ENCODE measurements around the gene BTBD2. TPM values are rescaled to one million over a fixed set of nuclear protein-coding genes. Genes with fewer than 3 reads are reported as not detected.
A peak's percentile ranks its signal among the peaks of the same experiment; 100 is the strongest.

The BTBD2 gene
- total and polyA plus RNA-seq, 10 of the 15 experiments (the other 5 are each of a cell fraction or from before 2014, with no cell fraction given): 0.13 to 66.2 (median 10.4) TPM

DNA sequence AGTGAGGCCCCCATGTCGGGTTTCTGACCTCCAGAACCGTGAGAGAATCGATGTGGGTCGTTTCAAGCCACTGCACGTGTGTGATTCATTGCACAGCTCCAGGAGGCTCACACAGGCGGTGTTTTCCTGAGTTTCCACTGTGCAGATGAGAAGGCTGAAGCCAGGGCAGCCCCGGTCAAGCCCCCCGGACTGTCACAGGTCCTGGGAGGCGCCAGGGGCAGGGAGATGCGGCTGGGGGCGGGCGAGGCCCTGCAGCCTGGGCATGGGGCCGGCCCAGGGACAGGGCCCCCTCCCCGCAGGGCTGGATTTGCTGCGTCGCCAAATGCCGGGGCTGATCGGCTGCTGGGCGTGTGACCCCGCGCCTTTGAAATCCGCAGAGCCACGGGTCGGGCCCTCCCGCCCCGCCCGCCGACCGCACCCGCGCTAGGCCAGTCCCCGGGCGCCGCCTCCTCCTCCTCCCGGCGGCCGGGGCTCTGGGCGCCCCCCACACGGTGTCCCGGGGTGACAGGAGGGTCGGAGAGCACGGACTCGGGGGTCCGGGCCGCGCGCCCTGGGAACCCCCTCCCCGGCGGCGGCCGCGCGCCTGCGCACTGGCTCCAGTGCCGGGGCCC lies 45.5 kb upstream of the BTBD2 start:
- in situ Hi-C loops (cut with MboI): no loop called here
- ChIA-PET RAD21 (ENCODE audit: unreplicated experiment) (interaction anchor here (0.7 to 1.2 kb wide), 4 partner anchors 9 to 29 kb away, joined by 3 to 6 read pairs (median 4); no protein-coding TSS in a partner anchor), POLR2A (interaction anchor here (0.9 to 3.1 kb wide), 10 partner anchors 9 to 119 kb away, joined by 4 to 13 read pairs (median 7); no protein-coding TSS in a partner anchor), SMC1A (ENCODE audit: uncharacterized antibody, unreplicated experiment) (interaction anchor here (1.9 to 3.3 kb wide), 2 partner anchors 9 to 19 kb away, joined by 6 to 12 read pairs; no protein-coding TSS in a partner anchor), CTCF (interaction anchor here (0.6 to 1.2 kb wide), 4 partner anchors 9 to 164 kb away, joined by 3 to 6 read pairs (median 4); partner anchors contain the start of gene MKNK2)
- Histone ChIP-seq H3K27me3 (replicated peaks in 1 of 2; ENCODE audit: control insufficient read depth in 2 of 2, insufficient read depth in 2 of 2, low read length in 1 of 2) (no peaks in the 10 kb centered on the region), H4K20me1 (ENCODE audit: control insufficient read depth, insufficient read depth) (no peaks in the 10 kb centered on the region), H3K27ac (ENCODE audit: control insufficient read depth, insufficient read depth) (peak overlapping the region; percentile 98), H3K36me3 (ENCODE audit: control insufficient read depth in 2 of 2, insufficient read depth in 2 of 2, low read length in 1 of 2) (no peaks in the 10 kb centered on the region), H3K4me1 (ENCODE audit: control insufficient read depth, insufficient read depth, low read length) (peaks cover 26% of the 10 kb centered on the region), H3K9me3 (replicated peaks; ENCODE audit: control insufficient read depth, insufficient read depth, low read length) (no peaks in the 10 kb centered on the region), H2AFZ (ENCODE audit: control insufficient read depth, low read depth, low read length) (peak overlapping the region; percentile 57), H3K4me3 (peak overlapping the region; percentile 88), H3K79me2 (ENCODE audit: control insufficient read depth, insufficient read depth, low read length) (peaks cover 14% of the 10 kb centered on the region), H3K9ac (ENCODE audit: control insufficient read depth, insufficient read depth, low read length) (peak overlapping the region; percentile 97), H3K4me2 (ENCODE audit: control insufficient read depth, insufficient read depth) (peak overlapping the region; percentile 99)
- intact Hi-C loops (cut with micrococcal nuclease; ENCODE audit: unreplicated experiment): loop anchor here (5.0 kb wide), 1 partner anchor 44 kb away; the partner anchor contains the start of gene BTBD2
- peak; percentile 41 for FAIRE-seq
- DNase-seq (ENCODE audit: low read depth, low spot score): no peak
- 1% methylated on average over 46 of the region's 55 CpGs for WGBS (ENCODE audit: insufficient coverage, insufficient replicate concordance, low lambda C conversion rate, missing lambda C conversion rate)
- TSS peak; percentile 85 for BruUV-seq (replicated peaks)
- peak; percentile 53 for ATAC-seq
- TF ChIP-seq RELA (IDR thresholded peaks at IDR 0.05; ENCODE audit: borderline replicate concordance, partially characterized antibody) (no peak), SPI1 (IDR thresholded peaks at IDR 0.05; ENCODE audit: borderline replicate concordance, insufficient read depth, low read depth, low read length) (no peak), MLLT1 (IDR thresholded peaks at IDR 0.05) (no peak), HDAC2 (IDR thresholded peaks at IDR 0.05) (no peak), MYB (IDR thresholded peaks at IDR 0.05; ENCODE audit: borderline replicate concordance, low read depth, low read length) (no peak), BCL11A (IDR thresholded peaks at IDR 0.05; ENCODE audit: low read depth, low read length) (no peak), POLR2A (IDR thresholded peaks at IDR 0.05; ENCODE audit: low read depth, low read length) (peak; percentile 74; the same call in 1 of the 2 replicates), MTA2 (IDR thresholded peaks at IDR 0.05; ENCODE audit: low read depth) (no peak), ZNF217 (IDR thresholded peaks at IDR 0.05) (0 out of 2 replicates have a peak, but pooled peaks have one; percentile 22), HDGF (IDR thresholded peaks at IDR 0.05) (no peak), CHD4 (IDR thresholded peaks at IDR 0.05) (no peak), MXI1 (IDR thresholded peaks at IDR 0.05; ENCODE audit: low read depth, low read length) (no peak), REST (IDR thresholded peaks at IDR 0.05; ENCODE audit: low read depth, low read length) (no peak), WRNIP1 (IDR thresholded peaks at IDR 0.05; ENCODE audit: borderline replicate concordance, low read depth, low read length) (no peak), EED (IDR thresholded peaks at IDR 0.05; ENCODE audit: low read depth) (no peak), POU2F2 (IDR thresholded peaks at IDR 0.05; ENCODE audit: borderline replicate concordance, low read depth, low read length) (no peak; the same call in 2 of the 3 replicates)
- TF ChIP-seq, protein P1, sequence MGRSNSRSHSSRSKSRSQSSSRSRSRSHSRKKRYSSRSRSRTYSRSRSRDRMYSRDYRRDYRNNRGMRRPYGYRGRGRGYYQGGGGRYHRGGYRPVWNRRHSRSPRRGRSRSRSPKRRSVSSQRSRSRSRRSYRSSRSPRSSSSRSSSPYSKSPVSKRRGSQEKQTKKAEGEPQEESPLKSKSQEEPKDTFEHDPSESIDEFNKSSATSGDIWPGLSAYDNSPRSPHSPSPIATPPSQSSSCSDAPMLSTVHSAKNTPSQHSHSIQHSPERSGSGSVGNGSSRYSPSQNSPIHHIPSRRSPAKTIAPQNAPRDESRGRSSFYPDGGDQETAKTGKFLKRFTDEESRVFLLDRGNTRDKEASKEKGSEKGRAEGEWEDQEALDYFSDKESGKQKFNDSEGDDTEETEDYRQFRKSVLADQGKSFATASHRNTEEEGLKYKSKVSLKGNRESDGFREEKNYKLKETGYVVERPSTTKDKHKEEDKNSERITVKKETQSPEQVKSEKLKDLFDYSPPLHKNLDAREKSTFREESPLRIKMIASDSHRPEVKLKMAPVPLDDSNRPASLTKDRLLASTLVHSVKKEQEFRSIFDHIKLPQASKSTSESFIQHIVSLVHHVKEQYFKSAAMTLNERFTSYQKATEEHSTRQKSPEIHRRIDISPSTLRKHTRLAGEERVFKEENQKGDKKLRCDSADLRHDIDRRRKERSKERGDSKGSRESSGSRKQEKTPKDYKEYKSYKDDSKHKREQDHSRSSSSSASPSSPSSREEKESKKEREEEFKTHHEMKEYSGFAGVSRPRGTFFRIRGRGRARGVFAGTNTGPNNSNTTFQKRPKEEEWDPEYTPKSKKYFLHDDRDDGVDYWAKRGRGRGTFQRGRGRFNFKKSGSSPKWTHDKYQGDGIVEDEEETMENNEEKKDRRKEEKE (IDR thresholded peaks at IDR 0.05): no peak
